ENCODE results near the gene HES1. TPM values are rescaled to one million over a fixed set of nuclear protein-coding genes. Genes with fewer than 3 reads are reported as not detected.

The HES1 gene
- total RNA-seq, 6 donors from 2014 or later: 12.6 to 43.4 (median 25.9) TPM

DNA sequence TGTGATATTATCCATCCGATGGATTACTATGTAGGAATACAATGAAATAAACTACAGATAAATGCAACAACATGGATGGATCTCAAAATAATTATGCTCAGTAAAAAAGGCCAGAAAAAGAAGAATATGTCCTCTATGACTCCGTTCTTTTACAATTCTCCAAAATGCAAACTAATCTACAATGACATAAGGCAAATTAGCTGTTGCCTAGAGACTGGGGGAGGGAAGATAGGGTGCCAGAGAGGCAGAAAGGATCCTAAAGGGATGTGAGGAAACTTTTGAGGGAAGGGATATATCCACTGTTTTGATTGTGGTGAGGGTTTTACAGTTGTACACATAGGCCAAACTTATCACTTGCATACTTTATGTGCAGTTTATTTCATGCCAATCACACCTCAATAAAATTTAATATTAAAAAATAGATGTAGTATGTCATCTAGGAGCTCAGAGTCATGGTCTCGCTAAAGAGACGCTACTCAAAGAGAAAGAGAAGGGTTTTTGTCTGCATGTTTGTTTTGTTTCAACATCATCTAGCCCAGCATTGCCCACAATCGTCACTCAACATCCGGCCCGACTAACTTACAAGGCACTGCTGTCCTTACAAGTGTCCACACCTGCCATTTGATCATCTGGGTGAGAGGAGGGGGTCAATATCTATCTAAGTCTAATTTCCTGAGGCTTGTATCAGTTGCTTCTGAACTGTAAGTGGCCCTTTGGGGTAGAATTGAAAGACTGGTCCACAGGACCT lies 29.5 kb downstream of the HES1 start:
- Histone ChIP-seq H3K4me3 (no peak overlapping the region), H3K27me3 (no peaks in the 10 kb centered on the region), H3K9me3 (no peaks in the 10 kb centered on the region), H3K36me3 (no peaks in the 10 kb centered on the region), H3K27ac (peak overlapping the region in 1 of 4 donors; percentile 25), H3K4me1 (peaks cover 24 to 36% (median 26%) of the 10 kb centered on the region in 4 donors)
- ATAC-seq (ENCODE audit: low FRiP score in 2 of 2) (no peak), DNase-seq (no peak)
- no peak for TF ChIP-seq POLR2A (IDR thresholded peaks at IDR 0.05)
- TF ChIP-seq, protein P1, sequence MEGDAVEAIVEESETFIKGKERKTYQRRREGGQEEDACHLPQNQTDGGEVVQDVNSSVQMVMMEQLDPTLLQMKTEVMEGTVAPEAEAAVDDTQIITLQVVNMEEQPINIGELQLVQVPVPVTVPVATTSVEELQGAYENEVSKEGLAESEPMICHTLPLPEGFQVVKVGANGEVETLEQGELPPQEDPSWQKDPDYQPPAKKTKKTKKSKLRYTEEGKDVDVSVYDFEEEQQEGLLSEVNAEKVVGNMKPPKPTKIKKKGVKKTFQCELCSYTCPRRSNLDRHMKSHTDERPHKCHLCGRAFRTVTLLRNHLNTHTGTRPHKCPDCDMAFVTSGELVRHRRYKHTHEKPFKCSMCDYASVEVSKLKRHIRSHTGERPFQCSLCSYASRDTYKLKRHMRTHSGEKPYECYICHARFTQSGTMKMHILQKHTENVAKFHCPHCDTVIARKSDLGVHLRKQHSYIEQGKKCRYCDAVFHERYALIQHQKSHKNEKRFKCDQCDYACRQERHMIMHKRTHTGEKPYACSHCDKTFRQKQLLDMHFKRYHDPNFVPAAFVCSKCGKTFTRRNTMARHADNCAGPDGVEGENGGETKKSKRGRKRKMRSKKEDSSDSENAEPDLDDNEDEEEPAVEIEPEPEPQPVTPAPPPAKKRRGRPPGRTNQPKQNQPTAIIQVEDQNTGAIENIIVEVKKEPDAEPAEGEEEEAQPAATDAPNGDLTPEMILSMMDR (IDR thresholded peaks at IDR 0.05): no peak
- WGBS, 2 donors: 69 to 70% methylated on average over 7 of the region's 7 CpGs

DNA sequence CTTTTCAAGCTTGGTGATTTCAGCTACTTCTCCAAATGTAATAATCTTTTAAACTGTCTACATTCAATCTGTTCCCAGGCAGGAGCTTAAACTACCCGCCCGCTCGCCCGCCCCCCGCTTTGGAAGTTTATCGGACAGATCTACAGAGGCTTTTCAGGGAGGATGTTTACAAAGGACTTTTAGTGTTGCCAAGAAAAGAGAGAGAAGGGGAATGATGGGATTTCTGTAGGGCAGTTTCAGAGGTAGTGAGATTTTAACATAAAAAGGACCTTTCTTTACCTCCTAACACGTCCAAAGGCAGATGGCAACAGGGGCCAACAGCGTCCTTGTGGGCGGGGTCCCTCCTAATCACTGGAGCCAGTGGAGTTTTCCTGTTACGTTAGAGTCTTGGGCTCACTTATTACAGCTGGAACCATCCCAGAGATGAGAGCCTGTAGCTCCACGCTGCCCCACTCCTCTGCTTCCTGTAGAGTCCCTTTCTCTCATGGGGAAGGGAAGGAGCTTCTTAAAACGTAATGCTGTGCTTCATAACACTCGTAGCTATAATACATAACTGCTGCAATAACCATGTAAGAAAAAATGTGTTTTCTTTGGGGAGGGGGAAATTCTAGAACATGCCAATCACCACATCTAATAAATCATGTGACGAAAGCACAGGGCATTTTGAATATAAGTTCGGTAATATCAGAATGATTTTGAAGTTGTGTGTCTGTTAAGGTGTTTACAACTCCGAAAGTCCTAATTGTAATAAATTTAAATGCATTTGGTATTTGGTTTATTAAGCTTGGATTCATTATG lies 30.9 kb downstream of the HES1 start:
- Histone ChIP-seq H3K4me1 (peaks cover 15 to 39% (median 23%) of the 10 kb centered on the region in 4 donors), H3K9me3 (no peaks in the 10 kb centered on the region), H3K4me3 (peak overlapping the region in 1 of 4 donors; percentile 2), H3K36me3 (no peaks in the 10 kb centered on the region), H3K27me3 (no peaks in the 10 kb centered on the region), H3K27ac (peak overlapping the region in 2 of 4 donors; percentile 25 to 31)
- ATAC-seq (ENCODE audit: low FRiP score in 2 of 2): peak in 1 of 2 donors; percentile 71
- whole genome bisulfite sequencing, 2 donors: 36 to 44% methylated on average over 16 of the region's 16 CpGs
- peak in 1 of 2 donors; percentile 28 for DNase-seq
- TF ChIP-seq, protein P1 (IDR thresholded peaks at IDR 0.05): no peak
- TF ChIP-seq POLR2A (IDR thresholded peaks at IDR 0.05): no peak
- peak in 1 of 2 donors; percentile 20 for TF ChIP-seq POLR2AphosphoS5 (IDR thresholded peaks at IDR 0.05)
- TF ChIP-seq EP300 (IDR thresholded peaks at IDR 0.05): no peak

DNA sequence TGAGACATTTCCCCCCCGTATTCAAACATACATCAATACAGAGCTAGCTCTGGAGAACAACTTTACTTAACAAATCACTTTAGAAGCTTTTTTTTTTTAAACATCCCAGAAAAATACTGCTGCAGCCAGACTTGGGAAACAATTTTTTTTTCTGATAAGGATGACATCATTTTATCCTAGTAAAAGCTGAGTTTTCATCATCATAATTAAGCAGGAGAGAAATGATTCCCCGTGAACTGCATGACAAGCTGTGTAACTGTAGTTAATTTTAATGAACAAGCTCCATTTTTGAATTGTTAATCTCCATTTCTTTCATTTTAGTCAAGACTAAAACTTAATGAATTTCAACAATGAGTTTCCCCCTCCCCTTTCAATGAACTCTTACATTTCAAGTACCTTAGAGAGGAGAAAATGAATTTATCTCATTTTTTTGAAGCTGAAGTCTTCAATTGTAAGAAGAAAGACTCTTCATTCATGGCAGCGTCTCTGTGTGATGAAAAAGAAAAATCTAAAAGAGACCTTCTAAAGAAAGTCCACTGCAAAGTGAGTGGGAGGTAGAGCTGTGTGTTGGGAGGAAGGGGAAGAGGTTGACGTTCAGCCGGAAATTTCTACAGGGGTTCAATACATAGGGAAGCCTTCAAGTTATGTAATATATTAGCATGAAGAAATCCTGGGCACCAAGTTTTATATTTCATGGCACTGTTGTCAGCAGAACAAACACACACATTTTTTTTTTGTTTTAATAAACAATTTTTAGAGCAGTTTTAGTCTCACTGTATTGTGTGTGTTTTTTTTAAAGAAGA lies 31.7 kb downstream of the HES1 start:
- no peaks in the 10 kb centered on the region for H3K36me3 ChIP-seq
- TF ChIP-seq, protein P1 (IDR thresholded peaks at IDR 0.05): no peak
- TF ChIP-seq EP300 (IDR thresholded peaks at IDR 0.05): no peak
- no peak for TF ChIP-seq POLR2A (IDR thresholded peaks at IDR 0.05)
- TF ChIP-seq POLR2AphosphoS5 (IDR thresholded peaks at IDR 0.05): no peak
- 53 to 62% methylated on average over 5 of the region's 5 CpGs for WGBS, 2 donors
- H3K4me1 ChIP-seq: peaks cover 15 to 39% (median 23%) of the 10 kb centered on the region in 4 donors
- ATAC-seq (ENCODE audit: low FRiP score in 2 of 2) (no peak), DNase-seq (no peak)
- no peaks in the 10 kb centered on the region for H3K27me3 ChIP-seq
- H3K9me3 ChIP-seq: no peaks in the 10 kb centered on the region
- no peak overlapping the region for H3K27ac ChIP-seq
- H3K4me3 ChIP-seq: no peak overlapping the region

GRCh38 chr3:194168994-194169393 lies 33.0 kb downstream of the HES1 start:
- WGBS, 2 donors: 92 to 95% methylated on average over 3 of the region's 3 CpGs
- no peaks in the 10 kb centered on the region for H3K36me3 ChIP-seq
- no peak for DNase-seq
- TF ChIP-seq, protein P1 (IDR thresholded peaks at IDR 0.05): no peak
- TF ChIP-seq POLR2A (IDR thresholded peaks at IDR 0.05): no peak
- no peak for TF ChIP-seq POLR2AphosphoS5 (IDR thresholded peaks at IDR 0.05)
- H3K27ac ChIP-seq: no peak overlapping the region
- no peaks in the 10 kb centered on the region for H3K27me3 ChIP-seq
- ATAC-seq (ENCODE audit: low FRiP score in 2 of 2): no peak
- no peaks in the 10 kb centered on the region for H3K9me3 ChIP-seq
- H3K4me1 ChIP-seq: peaks cover 15 to 39% (median 23%) of the 10 kb centered on the region in 4 donors
- no peak overlapping the region for H3K4me3 ChIP-seq
